Measurements from ENCODE around the gene ALDH3B1. TPM values are rescaled to one million over a fixed set of nuclear protein-coding genes. Genes with fewer than 3 reads are reported as not detected.

Gene ALDH3B1
- total and polyA plus RNA-seq, 9 of the 15 experiments (the other 6 are each of a cell fraction or from before 2014, with no cell fraction given) = 0.01 to 0.35 (median 0.07) TPM; not detected in 2

DNA sequence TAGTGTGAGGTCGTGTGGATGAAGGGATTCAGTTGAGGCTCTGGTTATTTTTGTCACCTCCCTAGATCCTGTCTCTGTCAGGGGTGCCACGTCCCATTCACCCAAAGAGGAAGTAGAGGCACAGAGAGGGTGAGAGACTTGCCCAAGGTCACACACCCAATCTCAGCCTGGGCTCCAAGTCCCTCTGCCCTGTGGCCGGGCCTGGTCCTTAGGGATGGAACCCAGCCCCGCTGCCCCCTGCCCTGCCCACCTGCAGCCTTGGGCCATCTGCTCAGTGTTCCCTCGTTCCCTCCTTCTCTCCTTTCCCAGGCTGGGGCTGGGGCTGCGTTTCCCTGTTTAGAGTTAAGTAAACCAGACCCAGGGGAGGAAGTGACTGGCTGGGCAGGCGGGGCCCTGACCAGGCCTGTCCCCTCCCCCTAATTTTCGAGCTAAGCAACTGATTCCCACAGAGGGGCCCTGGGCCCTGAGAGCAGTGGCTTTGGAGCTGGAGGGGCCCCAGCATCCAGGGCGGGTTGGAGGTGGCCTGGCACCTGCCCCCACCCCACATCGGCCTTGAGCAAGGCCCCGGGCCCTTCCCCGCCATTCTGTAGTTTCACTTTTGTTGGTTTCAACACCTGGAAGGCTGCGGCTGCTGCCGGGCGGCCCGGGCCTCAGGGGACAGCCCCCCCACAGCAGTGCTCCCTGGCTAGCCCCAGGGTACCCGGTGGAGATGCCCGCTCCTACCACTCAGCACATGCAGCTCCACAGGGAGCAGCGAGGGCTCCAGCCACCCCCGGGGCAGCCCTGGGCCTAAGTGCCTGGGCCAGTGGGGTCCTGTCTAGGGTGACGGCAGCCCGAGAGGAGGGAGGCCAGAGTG is 30.2 kb downstream of the ALDH3B1 start (continued):
- TF ChIP-seq BCLAF1 (IDR thresholded peaks at IDR 0.05; ENCODE audit: borderline replicate concordance in 1 of 2, control insufficient read depth in 1 of 2, low read depth in 2 of 2, low read length in 1 of 2) (no peak), ERF (CRISPR knock-in tag; IDR thresholded peaks at IDR 0.05) (no peak), KDM5B (IDR thresholded peaks at IDR 0.05; ENCODE audit: insufficient replicate concordance, low read depth, low read length) (peak; percentile 31), FIP1L1 (IDR thresholded peaks at IDR 0.05; ENCODE audit: low read depth, low read length, poor library complexity, severe bottlenecking) (no peak), CEBPB (tag; IDR thresholded peaks at IDR 0.05) (0 out of 2 replicates have a peak, but pooled peaks have one; percentile 26), MAZ (CRISPR knock-in tag; conservative IDR thresholded peaks at IDR 0.05 in 1 of 2, IDR thresholded peaks at IDR 0.05 in 1 of 2) (peak in 1 of 2 experiments; percentile 7; a peak in 1 of 4 replicates), MTA3 (IDR thresholded peaks at IDR 0.05; ENCODE audit: borderline replicate concordance) (peak; percentile 55; the same call in 1 of the 2 replicates), FOXO4 (CRISPR knock-in tag; IDR thresholded peaks at IDR 0.05) (no peak), ZBTB7A (IDR thresholded peaks at IDR 0.05; ENCODE audit: borderline replicate concordance, control insufficient read depth, low read depth, low read length) (no peak; the same call in 1 of the 2 replicates), BCOR (IDR thresholded peaks at IDR 0.05) (peak; percentile 95), ZNF449 (CRISPR knock-in tag; IDR thresholded peaks at IDR 0.05) (no peak), PCBP2 (IDR thresholded peaks at IDR 0.05; ENCODE audit: low read depth, low read length, poor library complexity, severe bottlenecking) (no peak), HDGF (IDR thresholded peaks at IDR 0.05) (0 out of 2 replicates have a peak, but pooled peaks have one; percentile 29), BRD9 (IDR thresholded peaks at IDR 0.05; ENCODE audit: low read depth, partially characterized antibody) (peak; percentile 83)

All from K562 (cell line).